T1000 (cell line): Measurements from ENCODE around the gene PIEZO2.

Experiments used
- DNase-seq: peaks from one replicate; lab custom pipeline; 2025; ENCODE audit warnings: mixed read lengths; lab: John Stamatoyannopoulos, UW

Gene PIEZO2

GRCh38 chr18:11027862-11028261, 121.5 kb downstream of the PIEZO2 start:
- no peak for DNase-seq

GRCh38 chr18:11025671-11026070, 123.7 kb downstream of the PIEZO2 start:
- no peak for DNase-seq

DNA sequence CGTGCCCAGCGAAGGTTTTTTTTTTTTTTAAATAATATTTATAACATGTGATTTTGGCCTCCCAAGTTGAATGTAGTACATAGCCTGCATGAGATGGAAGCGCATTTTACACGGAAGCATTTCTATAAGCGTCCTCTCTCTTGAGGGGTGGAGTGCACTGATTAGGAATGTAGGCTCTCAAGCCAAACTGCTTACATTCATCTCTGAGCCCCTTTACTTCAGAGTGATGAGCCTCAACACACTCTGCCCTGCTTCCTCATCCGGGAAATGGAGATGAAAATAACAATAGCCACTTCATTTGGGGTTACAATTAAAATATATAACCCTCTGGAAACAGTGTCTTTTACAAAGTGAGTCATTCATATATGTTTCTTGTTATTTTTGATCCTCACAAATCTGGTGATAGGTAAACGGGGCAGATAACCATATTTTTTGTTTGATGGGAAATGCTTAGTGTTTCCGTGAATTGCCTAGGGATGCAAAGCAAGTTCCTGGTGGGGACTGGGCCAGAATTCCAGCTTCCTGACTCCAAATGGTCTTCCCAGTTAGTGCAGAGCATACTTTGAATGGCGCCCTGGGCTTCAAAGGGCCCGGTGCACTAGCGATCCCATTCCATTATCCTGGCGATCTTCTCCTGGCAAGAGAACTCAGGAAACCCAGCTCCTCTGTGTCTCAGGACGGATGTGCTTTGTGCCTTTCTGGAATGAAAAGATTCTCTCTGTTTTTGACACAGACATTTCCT, 124.3 kb downstream of the PIEZO2 start:
- DNase-seq, result no peak

GRCh38 chr18:11021477-11021876, 127.9 kb downstream of the PIEZO2 start:
- DNase-seq, result no peak

DNA sequence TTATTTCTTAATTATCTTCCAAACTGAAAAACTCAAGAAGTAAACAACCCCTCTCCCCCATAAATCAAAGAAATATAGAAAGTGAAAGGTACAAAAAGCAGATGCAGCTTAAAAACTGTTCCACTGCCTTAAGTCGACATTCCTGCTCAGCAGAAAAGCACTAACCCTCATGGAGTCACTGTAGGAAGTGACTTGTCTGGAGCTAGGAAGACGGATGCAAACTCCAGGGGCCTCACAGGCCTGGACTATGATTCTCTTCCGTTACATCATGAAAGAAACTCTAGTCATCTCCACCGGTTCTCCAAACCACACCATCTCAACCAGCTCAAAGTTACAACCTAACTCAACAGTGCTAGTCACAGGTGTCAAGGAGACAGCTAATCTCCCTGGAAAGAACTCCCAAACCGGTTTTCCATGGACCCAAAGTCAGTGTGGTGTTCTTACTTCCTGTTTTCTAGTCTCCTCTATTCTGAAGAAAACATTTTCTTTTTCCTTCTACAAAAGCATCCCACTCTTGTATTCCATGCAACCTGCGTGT, 128.4 kb downstream of the PIEZO2 start:
- no peak for DNase-seq

- DNase-seq, result no peak
Measured at GRCh38 chr18:11020161-11020853, 129.1 kb downstream of the PIEZO2 start.

DNA sequence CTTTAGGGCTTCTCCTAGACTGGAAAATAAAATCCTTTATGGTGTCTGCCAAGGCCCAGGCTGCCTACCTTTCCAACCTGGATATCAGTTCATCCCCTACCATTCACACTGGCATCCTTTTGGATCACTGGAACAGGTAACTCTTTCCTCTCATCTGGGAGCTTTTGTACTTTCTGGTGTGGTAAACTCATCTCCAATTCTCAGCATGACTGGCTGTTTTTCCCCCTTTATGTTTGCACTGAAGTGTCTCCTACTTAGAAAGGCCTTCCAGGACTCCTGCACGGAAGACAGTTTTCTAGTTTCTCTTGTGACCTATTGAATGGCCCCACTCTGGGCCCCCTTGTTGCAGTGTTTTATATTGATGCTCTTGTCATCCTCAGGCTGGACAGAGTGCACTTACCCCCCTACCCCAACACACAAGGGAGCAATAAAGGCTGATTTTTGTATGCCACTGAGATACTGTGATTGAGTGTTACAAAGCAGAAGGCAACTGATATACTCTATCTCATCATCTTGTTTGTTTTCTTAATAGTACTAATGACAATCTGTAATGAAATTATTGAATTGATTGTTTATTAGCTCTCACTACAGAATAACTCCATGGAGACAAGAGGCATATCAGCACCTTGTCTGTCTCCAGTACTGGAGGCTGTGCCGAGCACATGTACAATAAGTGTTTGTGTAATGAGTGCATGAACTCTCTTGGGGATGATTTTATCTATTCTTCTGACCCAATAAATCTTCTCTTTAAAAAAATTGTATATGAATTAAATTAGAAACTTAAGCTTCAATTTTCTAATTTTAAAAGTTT, 129.9 kb downstream of the PIEZO2 start:
- no peak for DNase-seq

GRCh38 chr18:11009869-11010268, 139.5 kb downstream of the PIEZO2 start:
- DNase-seq, result no peak

GRCh38 chr18:11009147-11009546, 140.2 kb downstream of the PIEZO2 start:
- DNase-seq, result no peak

DNA sequence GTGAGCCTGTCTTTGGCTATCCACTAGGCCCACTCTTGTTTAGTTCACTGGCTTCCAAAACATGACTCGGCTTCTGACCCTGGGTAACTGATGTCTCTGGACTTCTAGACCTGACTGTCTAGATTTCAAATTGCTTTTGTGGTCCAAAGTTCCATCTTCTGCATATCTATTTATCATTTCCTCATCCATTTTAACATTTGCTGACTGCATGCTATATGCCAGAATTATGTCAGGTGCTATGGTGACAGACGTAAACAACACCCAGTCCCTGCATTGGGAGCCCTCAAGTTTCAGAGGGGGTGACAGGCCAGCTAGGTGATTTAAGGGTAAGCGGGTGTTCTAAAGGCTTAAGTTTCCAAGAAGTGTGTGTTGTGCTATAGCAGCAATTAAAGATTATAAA, 140.9 kb downstream of the PIEZO2 start:
- DNase-seq, result no peak

GRCh38 chr18:11005528-11005927, 143.8 kb downstream of the PIEZO2 start:
- peak; percentile 32 for DNase-seq

DNA sequence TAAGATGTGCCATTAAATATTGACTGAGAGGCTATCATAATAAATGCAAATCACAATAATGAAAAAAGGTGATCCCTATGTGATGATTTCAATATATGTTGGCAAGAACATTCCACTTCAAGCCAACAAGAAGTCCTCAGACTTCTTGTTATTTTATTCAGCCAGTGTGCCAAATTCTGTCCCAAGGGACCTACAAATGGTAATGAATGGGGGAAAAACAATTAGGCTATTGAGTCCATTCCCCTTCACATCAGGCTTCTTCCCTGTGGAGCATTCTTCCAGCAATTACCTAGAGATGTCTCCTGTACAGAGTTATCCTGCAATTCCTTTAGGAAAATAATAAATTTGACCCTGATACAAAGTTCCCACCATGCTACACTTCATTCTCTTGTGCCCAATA, 144.4 kb downstream of the PIEZO2 start:
- no peak for DNase-seq

GRCh38 chr18:11004294-11004693, 145.1 kb downstream of the PIEZO2 start:
- no peak for DNase-seq

DNA sequence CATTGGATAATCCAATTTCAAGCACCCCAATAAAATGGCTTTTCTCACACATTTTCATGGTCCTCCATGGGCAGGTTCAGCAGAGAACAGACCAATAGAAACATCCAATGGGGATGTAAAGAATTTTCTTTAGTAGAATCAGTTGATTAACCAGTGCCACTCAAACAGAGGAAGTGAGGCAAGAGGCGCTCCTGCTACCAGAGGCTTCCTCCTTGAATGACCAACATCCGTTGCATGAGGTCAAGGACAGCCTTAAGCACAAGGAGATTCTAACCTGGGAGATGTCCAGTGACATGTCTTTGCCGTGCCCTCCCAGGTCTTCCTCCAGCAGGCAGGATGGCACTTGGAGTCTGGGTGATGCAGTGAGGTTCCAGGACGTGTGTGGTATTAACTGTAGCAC, 146.6 kb downstream of the PIEZO2 start:
- no peak for DNase-seq

DNA sequence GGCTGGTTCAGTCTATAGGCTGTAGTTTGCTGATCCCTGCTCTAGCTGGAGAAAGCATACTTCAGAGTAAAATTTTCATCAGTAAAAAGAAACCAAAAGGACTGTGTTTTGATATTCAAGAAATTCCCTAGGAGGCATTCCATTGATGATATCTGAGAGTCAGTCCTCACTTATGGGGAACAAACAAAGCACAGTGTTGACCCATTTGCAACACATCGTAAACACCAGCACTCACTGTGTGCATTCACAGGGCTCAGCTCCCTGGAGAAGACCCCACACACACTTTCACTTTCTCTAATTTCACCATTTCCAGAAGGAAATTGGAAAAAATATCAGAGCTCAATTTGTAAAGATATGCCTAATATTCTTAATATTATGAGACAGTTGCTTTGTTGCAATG, 147.1 kb downstream of the PIEZO2 start:
- no peak for DNase-seq

DNA sequence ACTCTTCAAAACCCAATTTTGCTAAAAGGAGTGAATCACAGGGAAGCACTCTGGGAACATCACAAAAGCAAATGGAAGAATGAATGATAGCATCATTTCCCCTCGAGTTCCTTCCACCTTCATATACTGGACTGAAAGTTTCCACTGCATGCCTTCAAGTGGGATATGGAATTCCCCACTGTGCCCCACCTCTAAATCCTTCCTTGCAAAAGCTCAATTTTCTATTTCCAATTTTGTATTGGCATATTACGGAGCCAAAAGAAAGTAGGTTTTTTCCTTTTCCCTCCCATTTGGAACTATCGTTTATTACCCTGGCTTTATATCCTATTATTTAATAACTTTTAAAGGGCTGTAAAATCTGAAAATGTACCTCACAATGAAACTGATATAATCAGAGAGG, 149.3 kb downstream of the PIEZO2 start:
- no peak for DNase-seq

DNA sequence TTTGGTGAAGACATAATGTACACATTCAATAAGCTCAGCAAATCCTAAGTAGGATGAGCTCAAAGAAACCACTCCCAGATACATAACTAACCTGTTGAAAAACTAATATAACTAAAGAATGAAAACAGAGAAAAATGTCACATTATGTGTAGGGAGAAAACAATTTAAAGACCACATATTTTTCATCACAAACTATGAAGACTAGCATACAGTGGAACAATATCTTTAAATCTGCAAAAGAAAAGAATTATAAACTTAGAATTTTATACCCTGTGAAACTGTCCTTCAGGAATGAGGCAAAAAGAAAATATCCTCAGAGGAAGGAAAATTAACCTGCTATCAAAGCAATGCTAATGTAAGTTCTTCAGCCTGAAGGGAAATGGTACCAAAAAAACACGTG, 151.5 kb downstream of the PIEZO2 start:
- DNase-seq, result no peak

- no peak for DNase-seq
Measured at GRCh38 chr18:10995550-10995949, 153.8 kb downstream of the PIEZO2 start.

GRCh38 chr18:10989486-10989885, 159.9 kb downstream of the PIEZO2 start:
- DNase-seq, result no peak

DNA sequence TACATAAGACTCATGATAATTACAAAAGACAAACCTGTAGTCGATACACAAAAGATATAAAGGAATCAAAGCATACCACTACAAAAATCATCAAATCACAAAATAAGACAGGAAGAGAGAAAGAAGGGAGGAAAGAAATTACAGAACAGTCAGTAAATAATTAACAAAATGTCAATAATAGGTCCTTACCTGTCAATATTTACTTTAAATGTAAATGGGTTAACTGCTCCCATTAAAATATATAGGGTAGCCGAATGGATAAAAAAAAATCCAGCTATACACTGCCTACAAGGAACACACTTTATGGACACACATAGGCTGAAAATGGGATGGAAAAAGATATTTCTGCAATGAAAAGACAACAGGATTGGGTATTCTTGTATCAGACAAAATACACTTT, 163.7 kb downstream of the PIEZO2 start:
- no peak for DNase-seq

DNA sequence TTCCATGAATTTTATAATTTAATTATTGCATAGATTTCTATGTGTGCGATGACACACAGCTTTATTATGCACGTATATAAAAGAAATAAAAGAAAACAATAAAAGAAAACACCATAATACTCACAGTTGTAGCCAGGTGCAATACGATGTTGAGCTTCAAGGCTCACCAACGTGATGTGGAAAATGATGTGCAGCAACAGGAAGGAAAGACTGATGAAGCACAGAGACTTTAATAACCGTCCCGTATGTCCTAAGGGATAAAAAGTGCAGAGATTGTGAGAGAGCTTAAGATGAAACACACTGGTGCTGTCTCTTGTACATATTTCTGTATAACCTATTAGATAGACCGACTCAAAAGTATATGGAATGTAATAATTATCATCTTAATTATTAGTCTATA, 170.0 kb downstream of the PIEZO2 start:
- DNase-seq, result no peak

- DNase-seq, result no peak
Measured at GRCh38 chr18:10977042-10977441, 172.3 kb downstream of the PIEZO2 start.
